Esophagus muscularis mucosa (tissue), 4 donors: ENCODE measurements around the gene ADGRD2. TPM values are rescaled to one million over a fixed set of nuclear protein-coding genes. Genes with fewer than 3 reads are reported as not detected.

Experiments used
- DNase-seq: peaks from one replicate; pipeline ENCODE4 v3.0.0-alpha.2; 2017; ENCODE audit errors: extremely low spot score
- H3K27ac ChIP-seq, 4 donors: fragments of 200-600 bp; sonication (generic); replicated peaks in 1 of 4; 1 replicate in 3 of 4; 2 replicates in 1 of 4; pipeline ENCODE4 v1.5.1; 2016 to 2019; ENCODE audit warnings: mild to moderate bottlenecking in 1 of 4
- H3K27me3 ChIP-seq, 4 donors: fragments of 200-600 bp; sonication (generic); one replicate each; pipeline versions ENCODE4 v1.5.1 to v1.6.0; 2016 to 2019
- H3K36me3 ChIP-seq, 4 donors: fragments of 200-600 bp; sonication (generic); one replicate each; pipeline ENCODE4 v1.5.1; 2016 to 2019
- H3K4me1 ChIP-seq, 4 donors: fragments of 200-600 bp; sonication (generic); one replicate each; pipeline ENCODE4 v1.5.1; 2016 to 2019
- H3K4me3 ChIP-seq, 4 donors: fragments of 200-600 bp; sonication (generic); 1 replicate in 2 of 4; 2 replicates in 2 of 4; pipeline ENCODE4 v1.5.1; 2016 to 2019; ENCODE audit warnings: mild to moderate bottlenecking in 4 of 4, moderate library complexity in 1 of 4
- H3K9me3 ChIP-seq, 4 donors: fragments of 200-600 bp; sonication (generic); 1 replicate in 3 of 4; 2 replicates in 1 of 4; pipeline ENCODE4 v1.5.1; 2016 to 2019
- CTCF ChIP-seq, 3 experiments: fragments of 200-600 bp in 2 of 3; fragments of 450-650 bp in 1 of 3; sonication (generic) in 2 of 3; IDR thresholded peaks; one replicate each; pipeline ENCODE4 v1.5.1; 2017 to 2019; ENCODE audit warnings: antibody characterized with exemption in 3 of 3, mild to moderate bottlenecking in 2 of 3, moderate library complexity in 1 of 3
- EP300 ChIP-seq: sonication (generic); formaldehyde crosslinking; IDR thresholded peaks from one replicate; pipeline ENCODE4 v1.6.1; 2017; ENCODE audit warnings: antibody characterized with exemption
- POLR2A ChIP-seq: fragments of 450-650 bp; IDR thresholded peaks from one replicate; pipeline ENCODE4 v1.6.1; 2017; ENCODE audit warnings: antibody characterized with exemption, moderate library complexity, mild to moderate bottlenecking, low read depth
- POLR2AphosphoS5 ChIP-seq, 2 donors: sonication (generic); formaldehyde crosslinking; IDR thresholded peaks; one replicate each; pipeline ENCODE4 v1.6.1; 2017; ENCODE audit warnings: antibody characterized with exemption in 2 of 2
- whole genome bisulfite sequencing: methylation state at CpG from one replicate; pipeline ENCODE4 v1.1.5; 2018; 5-methylcytosine and 5-hydroxymethylcytosine counted together
- intact Hi-C: fragments of 100-400 bp; cut with DNase I; formaldehyde crosslinking; loops from one replicate; pipeline ENCODE4 v1.15.1; 2023
- total RNA-seq, 4 donors: library from RNA; depleted of rRNA; stranded (reverse); fragments of >200 nt; gene quantifications; one replicate each; pipeline versions ENCODE4 v1.1.0 to v1.2.1, GENCODE V29; 2016

ADGRD2 gene
- total RNA-seq, 4 donors from 2014 or later: not detected

GRCh38 chr9:124439686-124440243, 10.5 kb upstream of the ADGRD2 start:
- Histone ChIP-seq H3K4me1 (no peaks in the 10 kb centered on the region), H3K36me3 (no peaks in the 10 kb centered on the region), H3K27ac (no peak overlapping the region), H3K27me3 (peaks cover 0 to 40% (median 0%) of the 10 kb centered on the region in 4 donors), H3K9me3 (peaks cover 0 to 18% (median 2%) of the 10 kb centered on the region in 4 donors), H3K4me3 (no peak overlapping the region)
- DNase-seq: no peak
- 79% methylated on average over 6 of the region's 6 CpGs for WGBS
- intact Hi-C loops: no loop called here
- TF ChIP-seq POLR2AphosphoS5 (IDR thresholded peaks at IDR 0.05) (no peak), EP300 (no peak), CTCF (IDR thresholded peaks at IDR 0.05) (no peak), POLR2A (no peak)

- no peaks in the 10 kb centered on the region for H3K36me3 ChIP-seq
Observed at GRCh38 chr9:124440786-124441185, 9.5 kb upstream of the ADGRD2 start.

GRCh38 chr9:124441291-124441690, 9.0 kb upstream of the ADGRD2 start:
- no peak overlapping the region for H3K27ac ChIP-seq
- H3K27me3 ChIP-seq: peaks cover 0 to 53% (median 0%) of the 10 kb centered on the region in 4 donors
- DNase-seq: no peak
- no peaks in the 10 kb centered on the region for H3K4me1 ChIP-seq
- intact Hi-C loops: no loop called here
- no peaks in the 10 kb centered on the region for H3K36me3 ChIP-seq
- H3K4me3 ChIP-seq: no peak overlapping the region
- peaks cover 0 to 18% (median 2%) of the 10 kb centered on the region in 4 donors for H3K9me3 ChIP-seq
- WGBS: 89% methylated on average over 16 of the region's 16 CpGs
- TF ChIP-seq EP300 (no peak), POLR2A (no peak), CTCF (IDR thresholded peaks at IDR 0.05) (no peak), POLR2AphosphoS5 (IDR thresholded peaks at IDR 0.05) (no peak)

More at GRCh38 chr9:124440786-124441185, 9.5 kb upstream of the ADGRD2 start:
- no peak overlapping the region for H3K4me3 ChIP-seq
- H3K27ac ChIP-seq: no peak overlapping the region
- TF ChIP-seq EP300: no peak
- TF ChIP-seq CTCF (IDR thresholded peaks at IDR 0.05): no peak
- TF ChIP-seq POLR2AphosphoS5 (IDR thresholded peaks at IDR 0.05): no peak
- no peak for TF ChIP-seq POLR2A
- peaks cover 0 to 18% (median 2%) of the 10 kb centered on the region in 4 donors for H3K9me3 ChIP-seq
- WGBS: 71% methylated on average over 9 of the region's 10 CpGs
- DNase-seq: no peak
- intact Hi-C loops: no loop called here
- H3K4me1 ChIP-seq: no peaks in the 10 kb centered on the region
- peaks cover 0 to 48% (median 0%) of the 10 kb centered on the region in 4 donors for H3K27me3 ChIP-seq

GRCh38 chr9:124442379-124442778, 7.9 kb upstream of the ADGRD2 start:
- H3K27ac ChIP-seq: no peak overlapping the region
- no peak for DNase-seq
- H3K4me1 ChIP-seq: no peaks in the 10 kb centered on the region
- peaks cover 0 to 61% (median 0%) of the 10 kb centered on the region in 4 donors for H3K27me3 ChIP-seq
- intact Hi-C loops: no loop called here
- H3K9me3 ChIP-seq: peaks cover 0 to 18% (median 2%) of the 10 kb centered on the region in 4 donors
- no peak for TF ChIP-seq EP300
- TF ChIP-seq POLR2A: no peak
- TF ChIP-seq POLR2AphosphoS5 (IDR thresholded peaks at IDR 0.05): no peak
- TF ChIP-seq CTCF (IDR thresholded peaks at IDR 0.05): no peak
- no peaks in the 10 kb centered on the region for H3K36me3 ChIP-seq
- no peak overlapping the region for H3K4me3 ChIP-seq

GRCh38 chr9:124442826-124443225, 7.4 kb upstream of the ADGRD2 start:
- intact Hi-C loops: no loop called here
- Histone ChIP-seq H3K27me3 (peaks cover 0 to 62% (median 0%) of the 10 kb centered on the region in 4 donors), H3K36me3 (no peaks in the 10 kb centered on the region), H3K4me1 (no peaks in the 10 kb centered on the region), H3K9me3 (peaks cover 0 to 18% (median 2%) of the 10 kb centered on the region in 4 donors), H3K4me3 (no peak overlapping the region), H3K27ac (no peak overlapping the region)
- no peak for TF ChIP-seq POLR2A
- no peak for TF ChIP-seq EP300
- no peak for TF ChIP-seq POLR2AphosphoS5 (IDR thresholded peaks at IDR 0.05)
- TF ChIP-seq CTCF (IDR thresholded peaks at IDR 0.05): no peak
- WGBS: 76% methylated on average over 3 of the region's 3 CpGs
- no peak for DNase-seq
